Measurements from ENCODE around the gene SLC5A5. TPM values are rescaled to one million over a fixed set of nuclear protein-coding genes. Genes with fewer than 3 reads are reported as not detected.

The SLC5A5 gene
- total RNA-seq, 1 donor from 2014 or later: not detected

DNA sequence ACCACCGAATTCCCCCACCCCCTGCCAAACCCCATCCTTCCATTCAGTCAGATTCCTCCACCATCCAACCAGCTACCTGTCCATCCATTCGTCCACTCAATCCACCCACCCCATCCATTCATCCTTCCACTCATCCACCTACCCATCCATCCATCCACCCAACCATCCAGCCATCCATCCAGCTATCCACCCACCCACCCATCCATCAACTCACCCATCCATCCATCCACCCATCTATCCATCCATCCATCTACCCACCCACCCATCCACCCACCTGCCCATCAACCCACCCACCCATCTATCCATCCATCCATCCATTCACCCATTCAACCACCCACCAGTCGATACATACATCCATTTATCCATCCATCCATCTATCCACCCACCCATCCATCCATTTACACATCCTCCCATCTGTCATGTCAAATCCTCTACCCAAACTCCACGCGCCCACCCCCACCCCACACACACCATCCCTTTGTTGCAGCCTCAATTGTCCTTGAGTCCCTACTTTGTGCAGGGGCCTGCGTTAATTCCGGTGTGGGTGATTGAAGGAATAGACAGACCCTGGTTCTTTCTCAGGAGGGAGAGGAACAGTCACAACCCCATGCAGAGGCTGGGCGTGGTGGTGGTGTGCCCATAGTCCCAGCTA, 5.3 kb upstream of the SLC5A5 start:
- Mint-ChIP-seq H3K4me1 (peaks cover 3% of the 10 kb centered on the region), H3K27me3 (ENCODE audit: low read depth) (peaks cover 39% of the 10 kb centered on the region), H3K36me3 (peaks cover 13% of the 10 kb centered on the region), H3K9me3 (no peaks in the 10 kb centered on the region), H3K4me3 (no peak overlapping the region), H3K27ac (no peak overlapping the region)
- TF ChIP-seq CTCF (IDR thresholded peaks at IDR 0.05; ENCODE audit: unreplicated experiment): no peak
- no peak for DNase-seq (ENCODE audit: low spot score in 2 of 2, unreplicated experiment in 2 of 2)

DNA sequence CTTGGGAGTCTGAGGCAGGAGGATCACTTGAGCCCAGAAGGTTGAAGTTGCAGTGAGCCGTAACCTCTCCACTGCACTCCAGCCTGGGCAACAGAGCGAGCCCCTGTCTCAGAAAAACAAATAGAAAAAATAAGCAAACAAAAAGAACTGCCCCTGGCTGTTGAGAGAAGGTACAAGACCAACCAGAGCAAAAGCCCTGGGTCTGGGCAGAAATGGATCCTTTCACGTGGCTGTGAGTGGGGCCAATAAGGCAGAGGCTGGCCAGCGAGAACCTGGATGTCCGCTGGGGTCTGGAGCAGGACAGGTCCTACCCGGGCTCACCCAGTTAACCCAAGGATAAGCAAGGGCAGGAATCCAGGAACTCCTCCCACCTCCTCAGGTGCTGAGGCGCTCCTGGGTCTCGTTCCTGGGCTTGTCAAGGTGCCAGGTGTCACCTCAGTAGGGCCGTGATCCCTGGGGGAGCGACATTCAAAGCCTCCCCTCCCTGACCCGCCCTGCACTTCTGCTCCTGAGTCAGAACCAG, 4.7 kb upstream of the SLC5A5 start:
- TF ChIP-seq CTCF (IDR thresholded peaks at IDR 0.05; ENCODE audit: unreplicated experiment): no peak
- H3K27ac Mint-ChIP-seq: no peak overlapping the region
- DNase-seq (ENCODE audit: low spot score in 2 of 2, unreplicated experiment in 2 of 2): no peak
- no peaks in the 10 kb centered on the region for H3K4me1 Mint-ChIP-seq
- H3K36me3 Mint-ChIP-seq: peaks cover 11% of the 10 kb centered on the region
- H3K9me3 Mint-ChIP-seq: no peaks in the 10 kb centered on the region
- H3K27me3 Mint-ChIP-seq (ENCODE audit: low read depth): peaks cover 44% of the 10 kb centered on the region
- no peak overlapping the region for H3K4me3 Mint-ChIP-seq

GRCh38 chr19:17868669-17869068, 3.1 kb upstream of the SLC5A5 start:
- no peak overlapping the region for H3K4me3 Mint-ChIP-seq
- H3K4me1 Mint-ChIP-seq: no peaks in the 10 kb centered on the region
- H3K27me3 Mint-ChIP-seq (ENCODE audit: low read depth): peaks cover 57% of the 10 kb centered on the region
- no peak overlapping the region for H3K27ac Mint-ChIP-seq
- no peaks in the 10 kb centered on the region for H3K9me3 Mint-ChIP-seq
- no peak for TF ChIP-seq CTCF (IDR thresholded peaks at IDR 0.05; ENCODE audit: unreplicated experiment)
- no peak for DNase-seq (ENCODE audit: low spot score in 2 of 2, unreplicated experiment in 2 of 2)
- peaks cover 8% of the 10 kb centered on the region for H3K36me3 Mint-ChIP-seq

DNA sequence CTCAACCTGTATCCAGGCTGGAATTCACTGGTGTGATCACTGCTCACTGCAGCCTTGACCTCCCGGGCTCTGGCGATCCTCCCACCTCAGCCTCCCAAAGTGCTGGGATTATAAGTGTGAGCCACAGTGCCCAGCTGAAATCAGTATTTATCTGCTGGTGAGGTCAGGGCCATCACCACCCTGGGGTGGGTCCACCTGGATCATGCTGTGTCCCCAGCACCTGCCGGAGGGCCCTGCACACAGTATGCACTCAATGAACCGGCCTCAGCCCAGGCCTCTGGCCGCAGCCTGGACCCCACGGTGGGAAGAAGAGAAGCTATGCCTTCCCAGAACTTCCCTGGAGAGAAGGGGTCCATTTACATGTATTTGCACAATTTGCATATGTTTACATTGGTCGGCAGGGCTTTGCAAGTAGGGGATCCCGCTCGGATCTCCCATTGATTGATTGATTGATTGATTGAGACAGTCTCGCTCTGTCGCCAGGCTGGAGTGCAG, 2.6 kb upstream of the SLC5A5 start:
- Mint-ChIP-seq H3K4me3 (no peak overlapping the region), H3K27ac (no peak overlapping the region), H3K36me3 (peaks cover 4% of the 10 kb centered on the region), H3K9me3 (no peaks in the 10 kb centered on the region), H3K27me3 (ENCODE audit: low read depth) (peaks cover 61% of the 10 kb centered on the region), H3K4me1 (no peaks in the 10 kb centered on the region)
- no peak for DNase-seq (ENCODE audit: low spot score in 2 of 2, unreplicated experiment in 2 of 2)
- TF ChIP-seq CTCF (IDR thresholded peaks at IDR 0.05; ENCODE audit: unreplicated experiment): no peak

DNA sequence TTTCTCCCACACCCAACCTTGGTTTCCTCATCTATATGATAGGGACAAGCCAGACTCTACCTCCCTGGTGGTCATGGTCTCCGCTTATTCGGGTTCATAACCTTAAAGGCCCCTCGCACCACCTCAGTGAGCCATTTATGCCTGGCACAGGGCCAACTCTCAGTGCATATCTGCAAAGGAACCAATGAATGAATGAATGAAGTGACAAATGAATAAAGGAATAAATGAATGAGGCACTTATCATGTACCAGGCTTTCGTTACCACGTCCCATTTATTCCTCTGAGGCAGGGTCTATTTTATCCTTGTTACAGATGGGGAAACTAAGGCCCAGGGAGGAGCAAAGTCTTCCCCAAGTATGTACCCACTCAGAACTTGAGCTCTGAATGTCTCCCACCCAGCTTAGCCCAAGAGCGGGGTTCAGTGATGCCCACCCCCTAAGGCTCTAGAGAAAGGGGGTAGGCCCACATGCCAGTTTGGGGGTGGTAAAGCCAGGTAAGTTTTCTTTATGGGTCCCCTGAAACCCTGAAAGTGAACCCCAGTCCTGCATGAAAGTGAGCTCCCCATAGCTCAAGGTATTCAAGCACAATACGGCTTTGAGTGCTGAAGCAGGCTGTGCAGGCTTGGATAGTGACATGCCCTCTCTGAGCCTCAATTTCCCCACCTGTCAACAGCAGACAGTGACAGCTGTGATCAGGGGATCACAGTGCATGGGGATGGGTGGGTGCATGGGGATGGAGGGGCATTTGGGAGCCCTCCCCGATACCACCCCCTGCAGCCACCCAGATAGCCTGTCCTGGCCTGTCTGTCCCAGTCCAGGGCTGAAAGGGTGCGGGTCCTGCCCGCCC, 490 bp upstream of the SLC5A5 start:
- no peaks in the 10 kb centered on the region for H3K9me3 Mint-ChIP-seq
- H3K4me3 Mint-ChIP-seq: no peak overlapping the region

More for the DNA sequence above, 490 bp upstream of the SLC5A5 start:
- no peaks in the 10 kb centered on the region for H3K4me1 Mint-ChIP-seq
- no peak overlapping the region for H3K27ac Mint-ChIP-seq
- TF ChIP-seq CTCF (IDR thresholded peaks at IDR 0.05; ENCODE audit: unreplicated experiment): no peak
- DNase-seq (ENCODE audit: low spot score in 2 of 2, unreplicated experiment in 2 of 2): no peak
- H3K36me3 Mint-ChIP-seq: no peaks in the 10 kb centered on the region
- H3K27me3 Mint-ChIP-seq (ENCODE audit: low read depth): peaks cover 73% of the 10 kb centered on the region
